SK-N-SH (cell line): ENCODE data around the gene ABCC2. TPM values are rescaled to one million over a fixed set of nuclear protein-coding genes. Genes with fewer than 3 reads are reported as not detected.

Source experiments
- CTCF ChIA-PET: fragments of 300-600, 350-600 bp; formaldehyde crosslinking; extraction: SDS; loops from one replicate; lab custom pipeline; 2021; lab: Yijun Ruan, JAX
- POLR2A ChIA-PET: fragments of 350-600 bp; sonication (Branson Sonifier 250); formaldehyde crosslinking; extraction: SDS; loops from one replicate; lab custom pipeline; 2020; ENCODE audit warnings: antibody characterized with exemption, inconsistent platforms; lab: Yijun Ruan, JAX
- DNase-seq: peaks from one replicate; pipeline ENCODE4 v3.0.0; 2012
- H2AFZ ChIP-seq: fragments of 200-600 bp; sonication (generic); 2 replicates; pipeline ENCODE4 v1.8.1; 2016; ENCODE audit warnings: antibody characterized with exemption, mild to moderate bottlenecking, low read depth
- H3F3A ChIP-seq: fragments of 200-600 bp; sonication (generic); replicated peaks from 2 replicates; pipeline ENCODE3; 2016; ENCODE audit warnings: antibody characterized with exemption, mild to moderate bottlenecking; ENCODE audit not compliant: insufficient read depth
- H3K27ac ChIP-seq, 2 experiments: fragments of 200-500 bp in 1 of 2; fragments of 200-600 bp in 1 of 2; sonication (Bioruptor generic) in 1 of 2; sonication (generic), shearing (Covaris generic) in 1 of 2; 2 replicates each; pipeline versions ENCODE4 v1.5.1 to v1.6.1; 2014 to 2016; ENCODE audit warnings: low read depth in 2 of 2, inconsistent platforms in 1 of 2, low read length in 1 of 2, mild to moderate bottlenecking in 1 of 2, mixed read lengths in 1 of 2
- H3K27me3 ChIP-seq: fragments of 200-600 bp; sonication (generic), shearing (Covaris generic); 2 replicates; pipeline ENCODE4 v1.6.1; 2016; ENCODE audit warnings: mixed run types; ENCODE audit not compliant: insufficient read depth
- H3K36me3 ChIP-seq, 2 experiments: fragments of 200-500 bp in 1 of 2; fragments of 200-600 bp in 1 of 2; sonication (Bioruptor generic) in 1 of 2; sonication (generic) in 1 of 2; replicated peaks in 1 of 2; 2 replicates each; pipeline versions ENCODE3 to v1.5.1; 2014 to 2016; ENCODE audit warnings: low read length in 1 of 2, mild to moderate bottlenecking in 1 of 2; ENCODE audit not compliant: insufficient read depth in 2 of 2, control insufficient read depth in 1 of 2
- H3K4me1 ChIP-seq, 2 experiments: fragments of 200-500 bp in 1 of 2; fragments of 200-600 bp in 1 of 2; sonication (Bioruptor generic) in 1 of 2; sonication (generic), shearing (Covaris generic) in 1 of 2; 2 replicates each; pipeline versions ENCODE4 v1.5.1 to v1.6.1; 2014 to 2016; ENCODE audit warnings: low read depth in 1 of 2, low read length in 1 of 2, mixed run types in 1 of 2; ENCODE audit not compliant: insufficient read depth in 2 of 2, control insufficient read depth in 1 of 2
- H3K4me2 ChIP-seq: fragments of 200-600 bp; sonication (generic), shearing (Covaris generic); 2 replicates; pipeline ENCODE4 v1.6.1; 2017; ENCODE audit warnings: mixed run types
- H3K4me3 ChIP-seq, 2 experiments: fragments of 200-500 bp in 1 of 2; fragments of 200-600 bp in 1 of 2; sonication (Bioruptor generic) in 1 of 2; sonication (generic), shearing (Covaris generic) in 1 of 2; 2 replicates each; pipeline versions ENCODE4 v1.5.1 to v1.8.1; 2014 to 2016; ENCODE audit warnings: low read depth in 2 of 2, inconsistent platforms in 1 of 2, low read length in 1 of 2, mild to moderate bottlenecking in 1 of 2, mixed read lengths in 1 of 2, moderate library complexity in 1 of 2
- H3K79me2 ChIP-seq: fragments of 200-600 bp; sonication (generic); 2 replicates; pipeline ENCODE4 v1.8.1; 2017; ENCODE audit warnings: mild to moderate bottlenecking; ENCODE audit not compliant: insufficient read depth
- H3K9ac ChIP-seq: fragments of 200-600 bp; sonication (generic); 2 replicates; pipeline ENCODE4 v1.6.1; 2017; ENCODE audit warnings: mixed run types
- H3K9me2 ChIP-seq: fragments of 200-600 bp; sonication (generic); 2 replicates; pipeline ENCODE4 v1.6.1; 2017; ENCODE audit warnings: mixed run types
- H3K9me3 ChIP-seq: fragments of 200-600 bp; sonication (generic); 2 replicates; pipeline ENCODE4 v1.6.1; 2017; ENCODE audit warnings: mixed run types, mild to moderate bottlenecking, moderate library complexity
- H4K20me1 ChIP-seq: fragments of 200-600 bp; sonication (generic); 2 replicates; pipeline ENCODE4 v1.6.1; 2017; ENCODE audit warnings: mild to moderate bottlenecking, mixed run types; ENCODE audit not compliant: insufficient read depth
- EZH2phosphoT487 ChIP-seq: fragments of 200-600 bp; sonication (generic); IDR thresholded peaks from 2 replicates; pipeline ENCODE4 v1.6.1; 2017; ENCODE audit warnings: low read depth, mixed run types, mild to moderate bottlenecking, antibody characterized with exemption, moderate library complexity, borderline replicate concordance
- GATA2 ChIP-seq: sonication (generic); formaldehyde crosslinking; IDR thresholded peaks from 2 replicates; pipeline ENCODE4 v1.5.0; 2020; ENCODE audit warnings: mild to moderate bottlenecking, missing genetic modification reagents
- NFIC ChIP-seq: IDR thresholded peaks from 2 replicates; pipeline ENCODE4 v1.4.0; 2012; ENCODE audit warnings: borderline replicate concordance
- POLR2AphosphoS5 ChIP-seq: IDR thresholded peaks from 2 replicates; pipeline ENCODE4 v1.6.1; 2012; ENCODE audit warnings: low read depth, low read length
- TEAD4 ChIP-seq: IDR thresholded peaks from 2 replicates; pipeline ENCODE4 v1.4.0; 2012; ENCODE audit warnings: mild to moderate bottlenecking, borderline replicate concordance; ENCODE audit not compliant: insufficient read depth
- WGBS: methylation state at CpG from one replicate; pipeline ENCODE4 v1.1.6; 2017; ENCODE audit warnings: low lambda C conversion rate; 5-methylcytosine and 5-hydroxymethylcytosine counted together
- polyA plus RNA-seq, 3 experiments: library from polyadenylated mRNA; depleted of rRNA; stranded (reverse); fragments of >200 nt; gene quantifications; 2 replicates each; pipeline ENCODE4 v1.2.3, GENCODE V29; 2012
- TF ChIP-seq, protein P1 (sequence below): IDR thresholded peaks from 2 replicates; pipeline ENCODE4 v1.4.0; 2012; ENCODE audit warnings: low read depth, borderline replicate concordance
- TF ChIP-seq, protein P2 (sequence below): fragments of 200-600 bp; sonication (generic); IDR thresholded peaks from 2 replicates; pipeline ENCODE4 v1.6.1; 2017; ENCODE audit warnings: antibody characterized with exemption, mild to moderate bottlenecking, moderate library complexity
- TF ChIP-seq, protein P3 (sequence below): IDR thresholded peaks from 2 replicates; pipeline ENCODE4; 2012
- TF ChIP-seq, protein P4 (sequence below): IDR thresholded peaks from 2 replicates; pipeline ENCODE4 v1.4.0; 2012; ENCODE audit warnings: low read depth

The ABCC2 gene
- polyA plus RNA-seq, 1 of the 3 experiments (the other 2 are of a cell fraction), result 0.48 TPM

DNA sequence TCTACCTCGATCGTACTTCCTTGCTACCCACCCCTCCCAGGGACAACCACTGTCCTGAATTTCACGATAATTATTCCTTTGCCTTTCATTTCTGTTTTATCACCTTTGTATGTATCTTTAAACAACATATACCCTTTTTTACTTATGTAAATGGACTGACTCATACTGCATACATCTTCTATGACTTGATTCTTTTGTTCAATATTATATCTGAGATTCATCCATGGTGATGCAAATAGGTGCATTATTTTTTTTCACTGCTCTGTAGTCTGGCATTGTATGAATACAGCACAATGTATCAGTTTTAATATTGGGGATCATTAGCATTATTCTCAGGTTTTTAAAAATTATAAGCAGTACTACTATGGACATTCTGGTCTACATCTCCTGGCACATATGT, 69.4 kb downstream of the ABCC2 start:
- H3K27ac ChIP-seq, result no peak overlapping the region
- CTCF ChIA-PET, result interaction anchor here (1.5 to 9.8 kb wide), 3 partner anchors 158 to 200 kb away, joined by 4 to 108 read pairs (median 52); partner anchors contain the start of gene DNMBP
- no peak for TF ChIP-seq EZH2phosphoT487
- TF ChIP-seq, protein P1, sequence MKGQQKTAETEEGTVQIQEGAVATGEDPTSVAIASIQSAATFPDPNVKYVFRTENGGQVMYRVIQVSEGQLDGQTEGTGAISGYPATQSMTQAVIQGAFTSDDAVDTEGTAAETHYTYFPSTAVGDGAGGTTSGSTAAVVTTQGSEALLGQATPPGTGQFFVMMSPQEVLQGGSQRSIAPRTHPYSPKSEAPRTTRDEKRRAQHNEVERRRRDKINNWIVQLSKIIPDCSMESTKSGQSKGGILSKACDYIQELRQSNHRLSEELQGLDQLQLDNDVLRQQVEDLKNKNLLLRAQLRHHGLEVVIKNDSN, result no peak
- TF ChIP-seq, protein P2, sequence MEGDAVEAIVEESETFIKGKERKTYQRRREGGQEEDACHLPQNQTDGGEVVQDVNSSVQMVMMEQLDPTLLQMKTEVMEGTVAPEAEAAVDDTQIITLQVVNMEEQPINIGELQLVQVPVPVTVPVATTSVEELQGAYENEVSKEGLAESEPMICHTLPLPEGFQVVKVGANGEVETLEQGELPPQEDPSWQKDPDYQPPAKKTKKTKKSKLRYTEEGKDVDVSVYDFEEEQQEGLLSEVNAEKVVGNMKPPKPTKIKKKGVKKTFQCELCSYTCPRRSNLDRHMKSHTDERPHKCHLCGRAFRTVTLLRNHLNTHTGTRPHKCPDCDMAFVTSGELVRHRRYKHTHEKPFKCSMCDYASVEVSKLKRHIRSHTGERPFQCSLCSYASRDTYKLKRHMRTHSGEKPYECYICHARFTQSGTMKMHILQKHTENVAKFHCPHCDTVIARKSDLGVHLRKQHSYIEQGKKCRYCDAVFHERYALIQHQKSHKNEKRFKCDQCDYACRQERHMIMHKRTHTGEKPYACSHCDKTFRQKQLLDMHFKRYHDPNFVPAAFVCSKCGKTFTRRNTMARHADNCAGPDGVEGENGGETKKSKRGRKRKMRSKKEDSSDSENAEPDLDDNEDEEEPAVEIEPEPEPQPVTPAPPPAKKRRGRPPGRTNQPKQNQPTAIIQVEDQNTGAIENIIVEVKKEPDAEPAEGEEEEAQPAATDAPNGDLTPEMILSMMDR, result no peak
- no peak for TF ChIP-seq NFIC
- no peak for TF ChIP-seq TEAD4

DNA sequence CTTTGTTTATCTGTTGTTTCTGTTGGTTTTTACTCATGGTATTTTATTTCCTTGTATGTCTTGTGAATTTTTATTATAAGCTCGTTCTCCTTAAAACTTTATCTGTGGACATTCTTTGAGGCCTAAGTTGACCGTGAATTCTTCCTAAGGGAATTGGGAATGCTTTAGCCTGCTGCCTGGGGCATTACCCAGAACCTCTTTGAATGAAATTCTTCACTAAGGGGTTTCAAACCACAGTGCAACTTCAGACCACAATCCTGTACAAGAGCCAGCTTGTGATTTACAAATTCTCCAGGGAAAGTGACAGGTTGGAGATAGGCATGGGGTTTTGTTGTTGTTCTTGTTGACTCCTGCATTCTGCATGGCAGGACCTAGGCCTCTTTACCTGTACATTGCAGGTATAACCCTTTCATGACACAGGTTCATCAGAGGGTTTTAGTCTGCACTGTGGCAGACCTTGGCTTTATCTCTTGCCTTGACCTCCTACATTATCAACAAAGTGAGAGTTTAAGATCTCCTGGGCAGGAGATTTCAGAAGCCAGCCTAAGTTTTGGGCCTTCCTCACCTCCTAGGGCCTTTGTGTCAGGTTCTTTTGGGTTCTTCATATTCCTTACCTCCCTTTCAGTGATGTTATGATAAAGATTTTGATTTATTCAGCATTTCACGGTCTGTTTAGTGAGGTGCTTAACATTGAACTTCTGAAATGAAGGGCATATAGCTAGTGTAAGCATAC, 70.2 kb downstream of the ABCC2 start:
- Histone ChIP-seq H3K27ac (no peak overlapping the region), H2AFZ (no peak overlapping the region), H3K4me3 (no peak overlapping the region), H3K4me2 (no peak overlapping the region), H3K27me3 (no peaks in the 10 kb centered on the region), H3K9me2 (no peaks in the 10 kb centered on the region), H3K36me3 (no peaks in the 10 kb centered on the region), H3K79me2 (no peaks in the 10 kb centered on the region), H3K9ac (no peak overlapping the region), H3F3A (no peaks in the 10 kb centered on the region), H4K20me1 (no peaks in the 10 kb centered on the region), H3K4me1 (no peaks in the 10 kb centered on the region), H3K9me3 (no peaks in the 10 kb centered on the region)
- TF ChIP-seq POLR2AphosphoS5 (no peak), NFIC (no peak), GATA2 (CRISPR knock-in tag) (no peak)
- TF ChIP-seq, protein P3, sequence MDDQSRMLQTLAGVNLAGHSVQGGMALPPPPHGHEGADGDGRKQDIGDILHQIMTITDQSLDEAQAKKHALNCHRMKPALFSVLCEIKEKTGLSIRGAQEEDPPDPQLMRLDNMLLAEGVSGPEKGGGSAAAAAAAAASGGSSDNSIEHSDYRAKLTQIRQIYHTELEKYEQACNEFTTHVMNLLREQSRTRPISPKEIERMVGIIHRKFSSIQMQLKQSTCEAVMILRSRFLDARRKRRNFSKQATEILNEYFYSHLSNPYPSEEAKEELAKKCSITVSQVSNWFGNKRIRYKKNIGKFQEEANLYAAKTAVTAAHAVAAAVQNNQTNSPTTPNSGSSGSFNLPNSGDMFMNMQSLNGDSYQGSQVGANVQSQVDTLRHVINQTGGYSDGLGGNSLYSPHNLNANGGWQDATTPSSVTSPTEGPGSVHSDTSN, result no peak
- TF ChIP-seq, protein P4, sequence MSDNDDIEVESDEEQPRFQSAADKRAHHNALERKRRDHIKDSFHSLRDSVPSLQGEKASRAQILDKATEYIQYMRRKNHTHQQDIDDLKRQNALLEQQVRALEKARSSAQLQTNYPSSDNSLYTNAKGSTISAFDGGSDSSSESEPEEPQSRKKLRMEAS, result no peak
- ChIA-PET CTCF (interaction anchor here (0.6 to 9.8 kb wide), 6 partner anchors 84 to 312 kb away, joined by 3 to 108 read pairs (median 4); partner anchors contain the start of gene DNMBP), POLR2A (interaction anchor here (0.7 kb wide), 1 partner anchor 124 kb away, joined by 3 read pairs; no protein-coding TSS in a partner anchor)
- DNase-seq, result no peak
- WGBS, result 49% methylated on average over 3 of the region's 3 CpGs

More for the DNA sequence above, 69.4 kb downstream of the ABCC2 start:
- H3K79me2 ChIP-seq, result no peaks in the 10 kb centered on the region
- no peak overlapping the region for H3K9ac ChIP-seq
- no peak overlapping the region for H2AFZ ChIP-seq
- no peaks in the 10 kb centered on the region for H3K27me3 ChIP-seq
- H3K9me2 ChIP-seq, result no peaks in the 10 kb centered on the region
- H4K20me1 ChIP-seq, result no peaks in the 10 kb centered on the region
- no peaks in the 10 kb centered on the region for H3K36me3 ChIP-seq
- H3K4me2 ChIP-seq, result no peak overlapping the region
- no peaks in the 10 kb centered on the region for H3K4me1 ChIP-seq
- DNase-seq, result no peak
- no peaks in the 10 kb centered on the region for H3K9me3 ChIP-seq
- no peak overlapping the region for H3K4me3 ChIP-seq
- H3F3A ChIP-seq, result no peaks in the 10 kb centered on the region
- POLR2A ChIA-PET, result no interaction called here
- 85% methylated on average over 3 of the region's 3 CpGs for WGBS
